Measurements from ENCODE around the gene GMDS. TPM values are rescaled to one million over a fixed set of nuclear protein-coding genes. Genes with fewer than 3 reads are reported as not detected.
A peak's percentile ranks its signal among the peaks of the same experiment; 100 is the strongest.

The GMDS gene
- polyA plus RNA-seq, 1 experiment = 7.1 TPM

GRCh38 chr6:1958257-1958656 is 287.1 kb downstream of the GMDS start:
- Histone ChIP-seq H3K36me3 (ENCODE audit: control insufficient read depth, insufficient read depth, low read length) (no peaks in the 10 kb centered on the region), H3K4me3 (ENCODE audit: low read depth, low read length) (no peak overlapping the region), H3K27me3 (ENCODE audit: control insufficient read depth, insufficient read depth, low read length) (no peaks in the 10 kb centered on the region)
- CTCF ChIA-PET = no interaction called here
- DNase-seq (ENCODE audit: low read depth) = no peak
- POLR2A ChIA-PET = no interaction called here
- TF ChIP-seq CTCF (IDR thresholded peaks at IDR 0.05; ENCODE audit: insufficient read depth, low read depth, low read length) = no peak

DNA sequence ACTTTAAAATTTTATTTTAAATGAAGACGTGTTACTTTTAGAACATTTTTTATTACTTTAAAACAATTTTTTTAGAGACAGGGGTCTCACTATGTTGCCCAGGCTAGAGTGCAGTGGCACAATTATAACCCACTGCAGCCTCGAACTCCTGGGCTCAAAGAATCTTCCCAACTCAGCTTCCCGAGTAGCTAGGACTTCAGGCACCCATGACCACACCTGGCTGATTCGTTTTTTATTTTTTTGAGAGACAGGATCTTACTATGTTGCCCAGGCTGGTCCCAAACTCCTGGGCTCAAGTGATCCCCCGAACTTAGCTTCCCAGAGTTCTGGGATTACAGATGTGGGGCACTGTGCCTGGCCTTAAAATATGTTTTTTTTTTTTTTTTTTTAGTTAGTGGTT is 287.7 kb downstream of the GMDS start:
- ChIA-PET CTCF (no interaction called here), POLR2A (no interaction called here)
- H3K4me3 ChIP-seq (ENCODE audit: low read depth, low read length) = no peak overlapping the region
- no peaks in the 10 kb centered on the region for H3K36me3 ChIP-seq (ENCODE audit: control insufficient read depth, insufficient read depth, low read length)
- no peak for TF ChIP-seq CTCF (IDR thresholded peaks at IDR 0.05; ENCODE audit: insufficient read depth, low read depth, low read length)
- no peaks in the 10 kb centered on the region for H3K27me3 ChIP-seq (ENCODE audit: control insufficient read depth, insufficient read depth, low read length)
- DNase-seq (ENCODE audit: low read depth) = no peak

GRCh38 chr6:1952740-1953360 is 292.6 kb downstream of the GMDS start:
- peak; percentile 70 for DNase-seq (ENCODE audit: low read depth)
- TF ChIP-seq CTCF (IDR thresholded peaks at IDR 0.05; ENCODE audit: insufficient read depth, low read depth, low read length) = no peak
- Histone ChIP-seq H3K36me3 (ENCODE audit: control insufficient read depth, insufficient read depth, low read length) (no peaks in the 10 kb centered on the region), H3K4me3 (ENCODE audit: low read depth, low read length) (no peak overlapping the region), H3K27me3 (ENCODE audit: control insufficient read depth, insufficient read depth, low read length) (no peaks in the 10 kb centered on the region)
- POLR2A ChIA-PET = no interaction called here
- CTCF ChIA-PET = no interaction called here

DNA sequence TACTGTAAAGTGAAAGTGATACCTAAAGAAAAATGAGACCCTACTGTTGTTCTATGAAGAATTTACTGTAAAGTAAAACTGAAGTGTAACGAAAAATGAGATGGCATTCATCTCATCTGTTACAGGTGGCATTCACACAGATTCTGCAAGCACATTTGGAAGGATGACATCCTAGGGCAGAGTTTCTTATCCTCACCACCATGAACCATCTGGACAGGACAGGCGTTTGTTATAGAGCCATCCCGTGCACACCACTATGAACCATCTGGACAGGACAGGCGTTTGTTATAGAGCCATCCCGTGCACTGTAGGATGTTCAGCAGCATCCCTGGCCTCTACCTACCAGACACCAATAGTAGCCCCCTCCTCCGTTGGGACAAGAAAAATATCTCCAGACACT is 294.8 kb downstream of the GMDS start:
- TF ChIP-seq CTCF (IDR thresholded peaks at IDR 0.05; ENCODE audit: insufficient read depth, low read depth, low read length) = no peak
- Histone ChIP-seq H3K4me3 (ENCODE audit: low read depth, low read length) (no peak overlapping the region), H3K36me3 (ENCODE audit: control insufficient read depth, insufficient read depth, low read length) (no peaks in the 10 kb centered on the region), H3K27me3 (ENCODE audit: control insufficient read depth, insufficient read depth, low read length) (no peaks in the 10 kb centered on the region)
- ChIA-PET CTCF (no interaction called here), POLR2A (no interaction called here)
- no peak for DNase-seq (ENCODE audit: low read depth)

DNA sequence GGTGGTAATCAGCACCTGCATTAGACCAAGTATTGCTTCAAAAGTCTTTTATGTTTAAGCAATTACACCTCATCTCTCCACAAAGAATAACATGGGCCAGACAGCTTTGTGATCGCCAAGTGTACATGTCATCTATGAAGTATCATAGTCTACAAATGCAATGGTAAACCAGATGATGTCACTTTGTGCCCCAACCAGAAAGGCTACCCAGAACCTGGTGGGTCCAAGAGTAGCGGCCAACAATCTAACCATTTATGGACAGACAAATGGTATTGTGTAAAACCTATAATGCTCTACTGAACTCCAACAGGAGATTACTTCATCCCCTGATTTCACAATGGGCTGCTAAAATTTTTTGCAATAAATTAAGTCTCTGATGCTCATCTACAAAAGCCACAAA is 295.9 kb downstream of the GMDS start:
- CTCF ChIA-PET = no interaction called here
- Histone ChIP-seq H3K4me3 (ENCODE audit: low read depth, low read length) (no peak overlapping the region), H3K36me3 (ENCODE audit: control insufficient read depth, insufficient read depth, low read length) (no peaks in the 10 kb centered on the region), H3K27me3 (ENCODE audit: control insufficient read depth, insufficient read depth, low read length) (no peaks in the 10 kb centered on the region)
- no peak for DNase-seq (ENCODE audit: low read depth)
- no peak for TF ChIP-seq CTCF (IDR thresholded peaks at IDR 0.05; ENCODE audit: insufficient read depth, low read depth, low read length)
- POLR2A ChIA-PET = no interaction called here

Measured in BJ (cell line).